Activated naive CD4-positive, alpha-beta T cell (primary cell): ENCODE data around the gene TIMM50.
A peak's percentile ranks its signal among the peaks of the same experiment; 100 is the strongest.

Source experiments
- DNase-seq, 4 experiments: peaks; one replicate each; lab custom pipeline; 2025; lab: John Stamatoyannopoulos, UW

The TIMM50 gene

DNA sequence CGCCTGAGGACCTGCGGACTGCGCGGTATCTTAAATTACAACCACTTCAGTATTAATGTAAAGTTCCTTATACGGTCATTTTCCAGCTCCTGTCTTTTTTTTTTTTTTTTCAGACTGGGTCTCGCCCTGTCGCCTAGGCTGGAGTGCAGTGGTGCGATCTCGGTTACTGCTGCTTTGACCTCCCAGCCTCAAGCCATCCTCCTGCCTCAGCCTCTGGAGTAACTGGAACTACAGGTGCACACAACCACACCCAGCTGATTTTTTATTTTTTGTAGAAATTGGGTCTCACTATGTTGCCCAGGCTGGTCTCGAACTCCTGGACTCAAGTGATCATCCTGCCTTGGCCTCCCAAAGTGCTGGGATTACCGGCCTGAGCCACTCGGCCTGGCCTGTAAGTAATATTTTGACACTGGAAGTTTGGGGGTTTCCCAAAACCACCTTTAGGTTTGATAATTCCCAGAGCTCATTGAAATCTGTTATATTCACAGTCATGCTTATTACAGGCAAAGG, 52.4 kb downstream of the TIMM50 start:
- no peak for DNase-seq

DNA sequence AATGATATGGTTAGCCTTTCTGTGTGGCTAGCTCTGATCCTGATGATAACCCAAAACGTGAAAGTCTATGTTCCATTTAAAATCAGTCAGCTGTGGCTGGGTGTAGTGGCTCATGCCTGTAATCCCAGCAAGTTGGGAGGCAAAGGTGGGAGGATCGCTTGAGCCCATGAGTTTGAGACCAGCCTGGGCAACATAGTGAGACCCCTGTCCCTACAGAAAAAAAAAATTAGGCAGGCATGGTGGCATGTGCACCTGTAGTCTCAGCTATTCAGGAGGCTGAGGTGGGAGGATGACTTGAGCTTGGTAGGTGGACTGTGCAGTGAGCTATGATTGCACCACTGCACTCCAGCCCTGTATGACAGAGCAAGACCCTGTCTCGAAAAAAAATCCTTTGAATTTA, 53.2 kb downstream of the TIMM50 start:
- DNase-seq = no peak

DNA sequence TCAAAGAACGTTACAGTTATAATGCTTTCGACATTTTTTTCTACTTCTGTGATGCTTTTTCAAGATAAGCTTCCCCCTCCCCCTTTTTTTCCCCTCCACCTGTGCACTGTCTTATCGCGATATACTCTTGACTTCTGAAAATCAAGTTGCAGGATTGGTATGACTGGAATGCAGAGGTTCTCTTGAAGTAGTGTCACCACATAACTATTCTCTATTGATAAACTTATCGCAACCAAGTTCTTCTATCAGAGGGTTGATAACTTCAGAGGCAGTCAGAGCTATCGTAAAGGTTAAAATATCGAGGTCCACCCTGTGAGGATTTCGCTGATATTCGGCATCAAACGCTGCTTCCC, 58.5 kb downstream of the TIMM50 start:
- DNase-seq = no peak

DNA sequence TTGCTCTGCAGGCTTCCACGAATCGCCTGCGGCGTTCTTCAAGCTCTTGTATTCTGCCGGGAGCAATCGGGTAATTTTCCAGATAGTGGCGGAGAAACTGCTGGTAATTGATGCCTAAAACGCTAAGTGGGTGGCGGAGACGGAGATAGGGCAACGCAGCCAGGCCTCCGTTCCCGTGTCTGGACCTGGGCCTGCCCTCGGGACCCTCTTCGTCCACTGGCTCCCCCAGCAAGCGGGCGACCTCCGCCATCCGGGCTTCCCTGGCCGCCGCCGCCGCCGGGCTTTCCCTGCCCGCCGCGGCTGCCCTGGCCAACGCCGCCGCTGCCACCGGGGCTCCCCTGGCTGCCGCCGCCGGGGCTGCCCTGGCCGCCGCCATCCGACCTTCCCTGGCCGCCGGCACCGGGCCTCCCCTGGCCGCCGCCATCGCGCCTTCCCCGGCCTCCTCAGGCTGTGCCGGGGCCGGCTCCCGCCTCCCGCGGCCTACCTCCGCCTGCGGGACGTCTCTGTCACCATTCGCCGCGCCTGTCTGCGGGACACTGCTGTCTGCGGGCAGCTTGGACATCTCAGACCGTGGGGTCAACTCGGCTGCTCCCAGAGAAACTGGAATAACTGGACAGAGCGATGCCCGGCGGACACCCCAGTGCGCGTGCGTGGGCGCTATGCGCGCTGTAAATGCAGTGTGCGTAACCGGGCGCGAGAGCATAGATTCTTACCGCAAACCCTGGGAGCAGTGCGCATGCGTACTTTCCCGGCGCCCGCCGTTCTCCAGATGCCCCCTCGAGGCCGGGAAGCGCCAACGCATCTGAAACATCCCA, 59.1 kb downstream of the TIMM50 start, which contains the start of gene EID2:
TSS of gene EID2 (minus strand) at position 644 of the 815 bp plus-strand sequence. CDS start at position 562, 82 bp downstream.
- DNase-seq = peak; percentile 88 to 91 (median 89)

DNA sequence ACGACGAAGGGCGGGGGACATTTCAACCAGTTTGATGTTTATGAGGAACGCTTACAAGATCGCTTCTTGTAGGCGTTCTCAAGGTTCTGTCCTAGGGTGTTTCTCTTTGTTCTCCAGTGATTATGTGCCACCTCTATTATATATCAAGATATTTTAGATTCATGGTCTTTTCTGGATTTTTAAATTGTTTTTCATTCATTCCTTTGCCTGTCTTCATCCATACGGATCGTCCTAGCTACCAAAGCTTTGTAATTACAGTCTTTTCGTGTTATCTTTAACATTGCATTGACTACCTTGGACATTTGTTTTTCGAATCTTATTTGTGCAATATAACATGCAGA, 59.7 kb downstream of the TIMM50 start:
- DNase-seq = no peak
